T-helper 1 cell treated with Interleukin-12 subunit alpha and Interleukin-12 subunit beta and Interleukin-4 antibody, amounts not matched to agents 30 μg/mL and 1 μg/mL, for 36 hours (primary cell): ENCODE measurements around the gene CD1E.

ENCODE experiments used
- H3K27ac Mint-ChIP-seq: one replicate; pipeline ENCODE4 v1.8.0; 2021; ENCODE audit warnings: mild to moderate bottlenecking, mixed read lengths
- H3K27me3 Mint-ChIP-seq: one replicate; pipeline ENCODE4 v1.8.0; 2021; ENCODE audit warnings: low read depth, mixed read lengths
- H3K36me3 Mint-ChIP-seq: one replicate; pipeline ENCODE4 v1.8.0; 2021; ENCODE audit warnings: low read depth, mixed read lengths
- H3K4me1 Mint-ChIP-seq: one replicate; pipeline ENCODE4 v1.8.0; 2021; ENCODE audit warnings: low read depth, mixed read lengths
- H3K4me3 Mint-ChIP-seq: one replicate; pipeline ENCODE4 v1.8.0; 2021; ENCODE audit warnings: mild to moderate bottlenecking, moderate library complexity, mixed read lengths
- H3K9me3 Mint-ChIP-seq: one replicate; pipeline ENCODE4 v1.8.0; 2021; ENCODE audit warnings: mixed read lengths

CD1E gene

GRCh38 chr1:158353303-158354075 is at the start of gene CD1E:
Gene CD1E, plus strand, starts transcription at chr1:158353894. Its CDS starts 95 bp downstream, at chr1:158353989.
- Mint-ChIP-seq H3K27ac (no peak within 1 kb of the TSS), H3K36me3 (no peaks in the 10 kb centered on the region), H3K4me3 (no peak within 1 kb of the TSS), H3K4me1 (no peaks in the 10 kb centered on the region), H3K27me3 (peaks cover 17% of the 10 kb centered on the region), H3K9me3 (no peaks in the 10 kb centered on the region)

DNA sequence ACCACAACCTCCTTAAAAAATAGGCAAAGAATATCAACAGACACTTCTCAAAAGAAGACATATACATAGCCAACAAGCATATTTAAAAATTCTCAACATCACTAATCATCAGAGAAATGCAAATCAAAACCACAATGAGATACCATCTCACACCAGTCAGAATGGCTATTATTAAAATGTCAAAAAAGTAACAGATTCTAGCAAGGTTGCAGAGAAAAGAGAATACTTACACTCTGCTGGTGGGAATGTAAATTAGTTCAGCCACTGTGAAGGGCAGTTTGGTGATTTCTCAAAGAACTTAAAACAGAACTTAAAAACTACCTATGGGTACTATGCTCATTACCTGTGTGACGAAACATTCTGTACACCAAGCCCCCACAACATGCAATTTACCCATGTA is 43.1 kb upstream of the CD1E start:
- Mint-ChIP-seq H3K27me3 (no peaks in the 10 kb centered on the region), H3K36me3 (no peaks in the 10 kb centered on the region), H3K4me3 (no peak overlapping the region), H3K4me1 (no peaks in the 10 kb centered on the region), H3K27ac (no peak overlapping the region), H3K9me3 (peaks cover 11% of the 10 kb centered on the region)

DNA sequence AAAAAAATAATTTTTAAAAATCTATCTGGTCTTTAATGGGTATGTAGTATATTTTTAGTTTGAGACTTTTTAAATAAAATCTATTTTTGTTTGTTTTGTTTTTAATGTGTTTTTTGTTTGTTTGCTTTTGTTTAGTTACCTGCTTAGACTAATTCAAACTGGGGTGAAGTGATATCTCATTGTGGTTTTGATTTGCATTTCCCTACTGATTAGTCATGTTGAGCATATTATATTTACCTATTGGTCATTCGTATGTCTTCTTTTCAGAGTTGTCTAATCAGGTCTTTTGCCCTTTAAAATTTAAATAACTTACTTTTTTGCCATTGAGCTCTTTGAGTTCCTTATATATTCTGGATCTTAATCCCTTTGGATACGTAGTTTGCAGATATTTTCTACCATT is 42.6 kb upstream of the CD1E start:
- no peaks in the 10 kb centered on the region for H3K4me1 Mint-ChIP-seq
- no peak overlapping the region for H3K4me3 Mint-ChIP-seq
- H3K27me3 Mint-ChIP-seq, result no peaks in the 10 kb centered on the region
- no peaks in the 10 kb centered on the region for H3K36me3 Mint-ChIP-seq
- no peak overlapping the region for H3K27ac Mint-ChIP-seq
- H3K9me3 Mint-ChIP-seq, result peaks cover 11% of the 10 kb centered on the region

- Mint-ChIP-seq H3K27ac (no peak overlapping the region), H3K9me3 (no peaks in the 10 kb centered on the region)
These were observed 29.8 kb upstream of the CD1E start for GRCh38 chr1:158323866-158324265.

GRCh38 chr1:158324395-158324794 is 29.3 kb upstream of the CD1E start:
- Mint-ChIP-seq H3K9me3 (no peaks in the 10 kb centered on the region), H3K4me1 (no peaks in the 10 kb centered on the region), H3K27me3 (no peaks in the 10 kb centered on the region), H3K36me3 (no peaks in the 10 kb centered on the region), H3K27ac (no peak overlapping the region), H3K4me3 (no peak overlapping the region)

More at GRCh38 chr1:158323866-158324265, 29.8 kb upstream of the CD1E start:
- no peak overlapping the region for H3K4me3 Mint-ChIP-seq
- H3K27me3 Mint-ChIP-seq, result no peaks in the 10 kb centered on the region
- no peaks in the 10 kb centered on the region for H3K4me1 Mint-ChIP-seq
- H3K36me3 Mint-ChIP-seq, result no peaks in the 10 kb centered on the region

GRCh38 chr1:158327481-158327880 is 26.2 kb upstream of the CD1E start:
- Mint-ChIP-seq H3K9me3 (no peaks in the 10 kb centered on the region), H3K27me3 (no peaks in the 10 kb centered on the region), H3K27ac (no peak overlapping the region), H3K4me1 (no peaks in the 10 kb centered on the region), H3K4me3 (no peak overlapping the region), H3K36me3 (no peaks in the 10 kb centered on the region)

DNA sequence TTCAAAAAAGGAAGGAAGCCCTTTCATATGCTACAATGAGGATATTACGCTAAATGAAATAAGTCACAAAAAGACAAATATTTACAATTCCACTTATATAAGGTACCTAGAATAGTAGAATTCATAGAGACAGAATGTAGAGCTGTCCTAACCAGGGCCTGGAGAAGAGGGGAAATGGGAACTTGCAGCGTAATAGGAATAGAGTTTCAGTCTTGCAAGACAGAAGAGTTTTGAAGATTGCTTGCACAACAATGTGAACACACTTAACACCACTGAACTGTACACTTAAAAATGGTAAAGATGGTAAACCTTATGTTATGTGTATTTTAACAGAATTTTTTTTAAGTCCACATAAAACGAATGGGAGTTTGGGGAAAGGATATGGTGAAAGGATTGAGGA is 25.3 kb upstream of the CD1E start:
- H3K27me3 Mint-ChIP-seq, result no peaks in the 10 kb centered on the region
- H3K9me3 Mint-ChIP-seq, result no peaks in the 10 kb centered on the region
- H3K27ac Mint-ChIP-seq, result no peak overlapping the region
- H3K4me1 Mint-ChIP-seq, result peaks cover 3% of the 10 kb centered on the region
- H3K36me3 Mint-ChIP-seq, result no peaks in the 10 kb centered on the region
- H3K4me3 Mint-ChIP-seq, result no peak overlapping the region

DNA sequence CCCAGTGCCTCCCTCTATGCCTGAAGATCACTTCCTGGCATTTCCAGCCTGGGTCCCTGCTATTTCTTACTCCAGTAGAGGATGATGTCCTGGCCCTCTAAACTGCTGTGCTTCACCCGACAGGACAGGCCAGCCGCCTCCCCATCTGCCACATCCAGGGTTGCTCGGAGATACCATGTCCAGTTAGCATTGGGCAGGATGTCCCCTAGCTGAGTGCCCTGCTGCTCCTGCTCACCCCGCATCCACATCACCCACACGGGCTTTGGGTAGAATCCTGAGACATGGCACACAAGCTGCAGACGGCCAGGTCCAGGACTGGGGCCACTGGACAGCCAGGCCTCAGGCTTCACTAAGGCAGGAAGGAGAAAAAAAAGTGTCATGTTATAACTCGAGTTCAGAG is 24.4 kb upstream of the CD1E start:
- Mint-ChIP-seq H3K4me3 (no peak overlapping the region), H3K27me3 (no peaks in the 10 kb centered on the region), H3K9me3 (no peaks in the 10 kb centered on the region), H3K4me1 (peaks cover 4% of the 10 kb centered on the region), H3K27ac (no peak overlapping the region), H3K36me3 (no peaks in the 10 kb centered on the region)

GRCh38 chr1:158329733-158330132 is 24.0 kb upstream of the CD1E start:
- Mint-ChIP-seq H3K4me1 (peaks cover 7% of the 10 kb centered on the region), H3K4me3 (no peak overlapping the region), H3K36me3 (no peaks in the 10 kb centered on the region), H3K27ac (no peak overlapping the region), H3K27me3 (no peaks in the 10 kb centered on the region), H3K9me3 (no peaks in the 10 kb centered on the region)

GRCh38 chr1:158330391-158331105 is 23.1 kb upstream of the CD1E start:
- no peaks in the 10 kb centered on the region for H3K9me3 Mint-ChIP-seq
- no peak overlapping the region for H3K4me3 Mint-ChIP-seq
- H3K4me1 Mint-ChIP-seq, result peaks cover 7% of the 10 kb centered on the region
- no peaks in the 10 kb centered on the region for H3K36me3 Mint-ChIP-seq
- no peak overlapping the region for H3K27ac Mint-ChIP-seq
- H3K27me3 Mint-ChIP-seq, result no peaks in the 10 kb centered on the region

GRCh38 chr1:158331106-158331425 is 22.6 kb upstream of the CD1E start:
- no peaks in the 10 kb centered on the region for H3K36me3 Mint-ChIP-seq
- H3K9me3 Mint-ChIP-seq, result no peaks in the 10 kb centered on the region
- H3K4me3 Mint-ChIP-seq, result no peak overlapping the region
- no peak overlapping the region for H3K27ac Mint-ChIP-seq
- no peaks in the 10 kb centered on the region for H3K27me3 Mint-ChIP-seq
- H3K4me1 Mint-ChIP-seq, result peaks cover 7% of the 10 kb centered on the region

- Mint-ChIP-seq H3K9me3 (no peaks in the 10 kb centered on the region), H3K27me3 (no peaks in the 10 kb centered on the region), H3K36me3 (no peaks in the 10 kb centered on the region), H3K4me3 (no peak within 1 kb of the TSS), H3K27ac (no peak within 1 kb of the TSS), H3K4me1 (peaks cover 7% of the 10 kb centered on the region)
These were observed 22.1 kb upstream of the CD1E start, which contains the start of gene CD1B for GRCh38 chr1:158331481-158332150. Gene CD1B, minus strand, starts transcription at chr1:158331531. Its CDS starts 108 bp downstream, at chr1:158331423.

- Mint-ChIP-seq H3K27me3 (no peaks in the 10 kb centered on the region), H3K27ac (no peak overlapping the region), H3K36me3 (no peaks in the 10 kb centered on the region), H3K4me3 (no peak overlapping the region), H3K4me1 (peaks cover 7% of the 10 kb centered on the region), H3K9me3 (no peaks in the 10 kb centered on the region)
These were observed 20.1 kb upstream of the CD1E start for GRCh38 chr1:158333405-158334155.

GRCh38 chr1:158334526-158335212 is 19.0 kb upstream of the CD1E start:
- no peak overlapping the region for H3K4me3 Mint-ChIP-seq
- H3K4me1 Mint-ChIP-seq, result peaks cover 7% of the 10 kb centered on the region
- no peak overlapping the region for H3K27ac Mint-ChIP-seq
- peaks cover 4% of the 10 kb centered on the region for H3K9me3 Mint-ChIP-seq
- no peaks in the 10 kb centered on the region for H3K27me3 Mint-ChIP-seq
- H3K36me3 Mint-ChIP-seq, result no peaks in the 10 kb centered on the region
